ENCODE measurements around the gene ERN2. TPM values are rescaled to one million over a fixed set of nuclear protein-coding genes. Genes with fewer than 3 reads are reported as not detected.

The ERN2 gene
- total RNA-seq, 1 experiment from 2014 or later: 0.47 TPM

- TF ChIP-seq YY1 (IDR thresholded peaks at IDR 0.05; ENCODE audit: extremely low read depth, insufficient replicate concordance, low read depth, low read length) (no peak), FOSL1 (IDR thresholded peaks at IDR 0.05; ENCODE audit: low read depth) (no peak), MAX (IDR thresholded peaks at IDR 0.05) (no peak), CBX3 (IDR thresholded peaks at IDR 0.05; ENCODE audit: low read depth) (no peak), EZH2phosphoT487 (IDR thresholded peaks at IDR 0.05; ENCODE audit: borderline replicate concordance) (no peak), CTCF (IDR thresholded peaks at IDR 0.05 in 2 of 3, conservative IDR thresholded peaks at IDR 0.05 in 1 of 3; ENCODE audit: borderline replicate concordance in 1 of 3, insufficient read depth in 1 of 3, low read depth in 2 of 3, low read length in 2 of 3) (no peak)
- RAD21 ChIA-PET (ENCODE audit: low non-redundant PET in 1 of 2, low total read pairs in 2 of 2, uncharacterized antibody in 2 of 2, unreplicated experiment in 2 of 2): no interaction called here
- CTCF ChIA-PET: no interaction called here
- intact Hi-C loops (cut with micrococcal nuclease): no loop called here
- no peaks in the 10 kb centered on the region for H3K27me3 ChIP-seq (ENCODE audit: insufficient read depth, low read length)
- H3K9me3 ChIP-seq (ENCODE audit: control insufficient read depth in 1 of 2, insufficient read depth in 1 of 2, low read depth in 1 of 2, low read length in 2 of 2): no peaks in the 10 kb centered on the region
- no peak overlapping the region for H3K9ac ChIP-seq (ENCODE audit: low read length)
- DNase-seq (ENCODE audit: low read depth, low spot score): no peak
- no peaks in the 10 kb centered on the region for H4K20me1 ChIP-seq (ENCODE audit: insufficient read depth)
- POLR2A ChIA-PET: no interaction called here
- H2AFZ ChIP-seq (ENCODE audit: low read depth, low read length, poor library complexity, severe bottlenecking): no peak overlapping the region
- no peak overlapping the region for H3K4me2 ChIP-seq (ENCODE audit: low read length)
- H3K9me2 ChIP-seq (ENCODE audit: insufficient read depth): no peaks in the 10 kb centered on the region
- ATAC-seq: no peak
- no peaks in the 10 kb centered on the region for H3K79me2 ChIP-seq (ENCODE audit: insufficient read depth, low read length)
- no peak overlapping the region for H3K27ac ChIP-seq (ENCODE audit: low read depth, low read length)
- H3K4me1 ChIP-seq (ENCODE audit: control insufficient read depth in 1 of 2, insufficient read depth in 2 of 2, low read length in 2 of 2): no peaks in the 10 kb centered on the region
- no TSS peak for BruUV-seq (replicated peaks)
- H3K36me3 ChIP-seq (ENCODE audit: control insufficient read depth in 1 of 2, insufficient read depth in 2 of 2, low read length in 2 of 2): no peaks in the 10 kb centered on the region
- no peak overlapping the region for H3K4me3 ChIP-seq (replicated peaks in 1 of 2; ENCODE audit: low read depth in 1 of 2, low read length in 2 of 2)
Measured at GRCh38 chr16:23711785-23712184, 1.2 kb downstream of the ERN2 start.

- Histone ChIP-seq H3K4me2 (ENCODE audit: low read length) (no peak overlapping the region), H3K9ac (ENCODE audit: low read length) (no peak overlapping the region), H4K20me1 (ENCODE audit: insufficient read depth) (no peaks in the 10 kb centered on the region), H3K36me3 (ENCODE audit: control insufficient read depth in 1 of 2, insufficient read depth in 2 of 2, low read length in 2 of 2) (no peaks in the 10 kb centered on the region), H2AFZ (ENCODE audit: low read depth, low read length, poor library complexity, severe bottlenecking) (no peak overlapping the region), H3K9me3 (ENCODE audit: control insufficient read depth in 1 of 2, insufficient read depth in 1 of 2, low read depth in 1 of 2, low read length in 2 of 2) (no peaks in the 10 kb centered on the region), H3K4me1 (ENCODE audit: control insufficient read depth in 1 of 2, insufficient read depth in 2 of 2, low read length in 2 of 2) (no peaks in the 10 kb centered on the region), H3K9me2 (ENCODE audit: insufficient read depth) (no peaks in the 10 kb centered on the region), H3K27ac (ENCODE audit: low read depth, low read length) (no peak overlapping the region), H3K79me2 (ENCODE audit: insufficient read depth, low read length) (no peaks in the 10 kb centered on the region), H3K27me3 (ENCODE audit: insufficient read depth, low read length) (no peaks in the 10 kb centered on the region), H3K4me3 (replicated peaks in 1 of 2; ENCODE audit: low read depth in 1 of 2, low read length in 2 of 2) (no peak overlapping the region)
- ChIA-PET POLR2A (no interaction called here), RAD21 (ENCODE audit: low non-redundant PET in 1 of 2, low total read pairs in 2 of 2, uncharacterized antibody in 2 of 2, unreplicated experiment in 2 of 2) (no interaction called here), CTCF (interaction anchor here (2.1 kb wide), 1 partner anchor 32 kb away, joined by 9 read pairs; the partner anchor contains the start of gene PLK1)
- intact Hi-C loops (cut with micrococcal nuclease): no loop called here
- ATAC-seq: no peak
- no TSS peak for BruUV-seq (replicated peaks)
- no peak for TF ChIP-seq FOSL1 (IDR thresholded peaks at IDR 0.05; ENCODE audit: low read depth)
- TF ChIP-seq TCF7L2 (IDR thresholded peaks at IDR 0.05; ENCODE audit: borderline replicate concordance, extremely low read depth, insufficient read depth, insufficient read length): no peak
- no peak for TF ChIP-seq EGR1 (IDR thresholded peaks at IDR 0.05; ENCODE audit: low read depth)
- TF ChIP-seq EZH2phosphoT487 (IDR thresholded peaks at IDR 0.05; ENCODE audit: borderline replicate concordance): no peak
- TF ChIP-seq MAX (IDR thresholded peaks at IDR 0.05): no peak
- no peak for TF ChIP-seq POLR2AphosphoS5 (IDR thresholded peaks at IDR 0.05; ENCODE audit: low read depth, low read length)
- no peak for TF ChIP-seq ATF3 (IDR thresholded peaks at IDR 0.05)
- no peak for DNase-seq (ENCODE audit: low read depth, low spot score)
Measured at GRCh38 chr16:23710504-23710903, 2.5 kb downstream of the ERN2 start.
